UCSD-AML1 (cell line): Measurements from ENCODE around the gene NOP56.
A peak's percentile ranks its signal among the peaks of the same experiment; 100 is the strongest.

Experiments
- DNase-seq: peaks from one replicate; lab custom pipeline; 2025; ENCODE audit not compliant: unreplicated experiment; lab: John Stamatoyannopoulos, UW

NOP56 gene

GRCh38 chr20:2651772-2652723, at the start of gene NOP56:
NOP56 (plus strand) TSS chr20:2652632; CDS start chr20:2652661, 29 bp downstream.
- DNase-seq = peak; percentile 94

GRCh38 chr20:2602746-2603145, 49.7 kb upstream of the NOP56 start:
- no peak for DNase-seq

GRCh38 chr20:2603816-2604505, 48.5 kb upstream of the NOP56 start:
- no peak for DNase-seq

GRCh38 chr20:2604506-2604835, 48.0 kb upstream of the NOP56 start:
- no peak for DNase-seq

GRCh38 chr20:2606507-2607006, 45.9 kb upstream of the NOP56 start:
- no peak for DNase-seq

GRCh38 chr20:2610326-2610725, 42.1 kb upstream of the NOP56 start:
- DNase-seq = no peak

- no peak for DNase-seq
These were observed 41.3 kb upstream of the NOP56 start for GRCh38 chr20:2610941-2611720.

GRCh38 chr20:2612073-2612472, 40.4 kb upstream of the NOP56 start:
- no peak for DNase-seq

GRCh38 chr20:2616634-2617033, 35.8 kb upstream of the NOP56 start:
- DNase-seq = no peak

GRCh38 chr20:2617099-2617714, 35.2 kb upstream of the NOP56 start:
- DNase-seq = no peak

GRCh38 chr20:2618815-2619214, 33.6 kb upstream of the NOP56 start:
- DNase-seq = no peak

GRCh38 chr20:2619337-2619736, 33.1 kb upstream of the NOP56 start:
- DNase-seq = no peak

- no peak for DNase-seq
These were observed 32.4 kb upstream of the NOP56 start for GRCh38 chr20:2619961-2620595.

- no peak for DNase-seq
These were observed 28.2 kb upstream of the NOP56 start for GRCh38 chr20:2624190-2624589.

GRCh38 chr20:2625062-2625461, 27.4 kb upstream of the NOP56 start:
- DNase-seq = no peak

GRCh38 chr20:2626853-2627541, 25.4 kb upstream of the NOP56 start:
- no peak for DNase-seq

- no peak for DNase-seq
These were observed 21.2 kb upstream of the NOP56 start for GRCh38 chr20:2631228-2631627.

- no peak for DNase-seq
These were observed 19.1 kb upstream of the NOP56 start for GRCh38 chr20:2633381-2633780.

- no peak for DNase-seq
These were observed 15.2 kb upstream of the NOP56 start for GRCh38 chr20:2637246-2637645.

GRCh38 chr20:2640260-2640659, 12.2 kb upstream of the NOP56 start:
- no peak for DNase-seq
